NT2/D1 (cell line): ENCODE results near the gene ZDHHC18.

ENCODE experiments used
- DNase-seq: peaks from one replicate; pipeline ENCODE4 v3.0.0-alpha.2; 2011; ENCODE audit warnings: low read depth, low spot score
- H3K27me3 ChIP-seq: 2 replicates; pipeline ENCODE4 v1.6.0; 2011; ENCODE audit warnings: mild to moderate bottlenecking; ENCODE audit not compliant: insufficient read length, insufficient read depth
- H3K36me3 ChIP-seq: 2 replicates; pipeline ENCODE4 v1.6.1; 2011; ENCODE audit warnings: mild to moderate bottlenecking, low read length, mixed read lengths; ENCODE audit not compliant: insufficient read depth, insufficient read length
- H3K4me1 ChIP-seq: 2 replicates; pipeline ENCODE4 v1.5.1; 2011; ENCODE audit not compliant: insufficient read depth, insufficient read length
- H3K4me3 ChIP-seq: 2 replicates; pipeline ENCODE4 v1.5.1; 2011; ENCODE audit warnings: low read depth; ENCODE audit not compliant: insufficient read length
- H3K9ac ChIP-seq: 2 replicates; pipeline ENCODE4 v1.6.0; 2011; ENCODE audit warnings: low read depth; ENCODE audit not compliant: insufficient read length
- H3K9me3 ChIP-seq: 2 replicates; pipeline ENCODE4 v1.5.1; 2011; ENCODE audit warnings: mild to moderate bottlenecking, low read length; ENCODE audit not compliant: insufficient read depth
- SUZ12 ChIP-seq: IDR thresholded peaks from 2 replicates; pipeline ENCODE4 v1.6.1; 2011; ENCODE audit not compliant: insufficient read length, insufficient read depth; ENCODE audit errors: extremely low read depth
- YY1 ChIP-seq: IDR thresholded peaks from 2 replicates; pipeline ENCODE4 v1.6.1; 2011; ENCODE audit not compliant: insufficient read length, insufficient read depth
- ZNF274 ChIP-seq: IDR thresholded peaks from 2 replicates; pipeline ENCODE4 v1.6.1; 2011; ENCODE audit warnings: mild to moderate bottlenecking, low read depth, low read length

Gene ZDHHC18

DNA sequence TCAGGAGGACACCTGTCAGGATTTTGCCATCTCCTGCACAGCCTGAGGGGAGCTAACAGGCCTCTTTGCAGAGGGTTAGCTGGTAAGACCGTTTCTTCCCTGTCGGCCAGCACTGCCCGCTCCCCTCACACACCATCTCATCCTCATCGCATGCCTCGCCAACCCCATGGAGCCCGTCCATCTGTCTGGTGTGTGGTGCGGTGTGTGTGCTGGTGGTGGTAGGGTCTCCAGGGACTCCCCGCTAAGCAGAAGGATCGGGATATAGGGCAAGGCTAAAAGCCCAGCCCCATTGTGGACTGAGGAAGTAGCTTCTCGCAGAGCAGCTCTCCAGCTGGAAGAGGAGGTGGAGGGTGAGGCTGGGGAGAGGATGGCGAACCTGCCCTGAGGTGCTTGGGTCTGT, 29.7 kb downstream of the ZDHHC18 start:
- H3K27me3 ChIP-seq = no peaks in the 10 kb centered on the region
- DNase-seq = no peak
- H3K36me3 ChIP-seq = peaks cover 43% of the 10 kb centered on the region
- TF ChIP-seq ZNF274 = no peak
- no peak for TF ChIP-seq YY1
- TF ChIP-seq SUZ12 = no peak
- no peaks in the 10 kb centered on the region for H3K9me3 ChIP-seq
- peaks cover 25% of the 10 kb centered on the region for H3K4me1 ChIP-seq
- no peak overlapping the region for H3K4me3 ChIP-seq
- H3K9ac ChIP-seq = no peak overlapping the region

DNA sequence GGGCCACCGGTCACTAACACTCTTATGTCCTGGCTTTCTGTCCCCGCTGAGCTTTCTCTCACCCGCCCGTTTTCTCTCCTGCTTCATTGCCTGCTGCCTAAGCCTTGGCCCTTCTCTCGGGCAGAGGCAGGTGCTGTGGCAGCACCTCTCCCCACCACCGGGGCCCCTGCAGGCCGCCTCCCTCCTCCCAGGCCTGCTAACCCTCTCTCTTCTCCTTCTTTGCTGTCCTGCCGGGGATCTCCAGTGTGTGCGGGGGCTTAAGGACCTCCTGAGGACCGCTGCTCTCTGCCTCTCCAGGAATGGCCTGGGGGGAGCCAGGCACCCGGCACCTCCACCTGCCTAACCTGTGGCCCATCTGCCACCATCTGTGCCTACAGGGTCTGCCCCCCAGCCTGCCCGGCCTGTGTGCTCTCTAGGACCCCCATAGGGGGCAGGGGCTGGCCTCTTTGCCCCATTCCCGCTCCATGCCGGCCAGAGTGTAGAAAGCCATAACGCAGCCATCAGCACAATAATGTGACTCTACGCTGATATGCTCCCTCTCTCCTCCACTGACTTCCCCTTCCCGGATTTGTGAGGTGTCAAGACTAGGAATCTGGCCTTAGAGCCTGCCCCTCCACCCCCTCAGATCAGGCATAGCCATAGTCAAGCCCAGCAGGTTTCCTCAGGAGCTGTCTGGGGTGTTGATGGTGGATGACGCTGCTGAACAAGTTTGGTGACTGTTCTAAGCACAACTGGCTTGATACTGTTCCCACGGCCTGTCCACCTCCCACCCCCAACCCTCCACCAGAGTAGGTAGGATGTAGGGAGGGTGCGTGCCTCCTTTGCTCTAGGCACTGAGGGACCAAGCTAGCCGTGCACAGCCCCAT, 30.3 kb downstream of the ZDHHC18 start:
- Histone ChIP-seq H3K36me3 (peaks cover 36% of the 10 kb centered on the region), H3K4me1 (peaks cover 30% of the 10 kb centered on the region), H3K9ac (no peak overlapping the region), H3K4me3 (no peak overlapping the region), H3K9me3 (no peaks in the 10 kb centered on the region), H3K27me3 (no peaks in the 10 kb centered on the region)
- no peak for DNase-seq
- TF ChIP-seq ZNF274 (no peak), YY1 (no peak), SUZ12 (no peak)

GRCh38 chr1:26857473-26858060, 31.1 kb downstream of the ZDHHC18 start:
- no peak for TF ChIP-seq SUZ12
- TF ChIP-seq ZNF274 = no peak
- no peak for TF ChIP-seq YY1
- H3K9ac ChIP-seq = no peak overlapping the region
- H3K36me3 ChIP-seq = peaks cover 29% of the 10 kb centered on the region
- no peak overlapping the region for H3K4me3 ChIP-seq
- no peak for DNase-seq
- no peaks in the 10 kb centered on the region for H3K27me3 ChIP-seq
- H3K9me3 ChIP-seq = no peaks in the 10 kb centered on the region
- peaks cover 37% of the 10 kb centered on the region for H3K4me1 ChIP-seq

- Histone ChIP-seq H3K27me3 (no peaks in the 10 kb centered on the region), H3K36me3 (peaks cover 23% of the 10 kb centered on the region), H3K9me3 (no peaks in the 10 kb centered on the region), H3K4me3 (no peak overlapping the region), H3K4me1 (peaks cover 36% of the 10 kb centered on the region), H3K9ac (no peak overlapping the region)
- DNase-seq = no peak
- TF ChIP-seq YY1 = no peak
- TF ChIP-seq SUZ12 = no peak
- no peak for TF ChIP-seq ZNF274
These were observed 31.7 kb downstream of the ZDHHC18 start for GRCh38 chr1:26858160-26858559.

DNA sequence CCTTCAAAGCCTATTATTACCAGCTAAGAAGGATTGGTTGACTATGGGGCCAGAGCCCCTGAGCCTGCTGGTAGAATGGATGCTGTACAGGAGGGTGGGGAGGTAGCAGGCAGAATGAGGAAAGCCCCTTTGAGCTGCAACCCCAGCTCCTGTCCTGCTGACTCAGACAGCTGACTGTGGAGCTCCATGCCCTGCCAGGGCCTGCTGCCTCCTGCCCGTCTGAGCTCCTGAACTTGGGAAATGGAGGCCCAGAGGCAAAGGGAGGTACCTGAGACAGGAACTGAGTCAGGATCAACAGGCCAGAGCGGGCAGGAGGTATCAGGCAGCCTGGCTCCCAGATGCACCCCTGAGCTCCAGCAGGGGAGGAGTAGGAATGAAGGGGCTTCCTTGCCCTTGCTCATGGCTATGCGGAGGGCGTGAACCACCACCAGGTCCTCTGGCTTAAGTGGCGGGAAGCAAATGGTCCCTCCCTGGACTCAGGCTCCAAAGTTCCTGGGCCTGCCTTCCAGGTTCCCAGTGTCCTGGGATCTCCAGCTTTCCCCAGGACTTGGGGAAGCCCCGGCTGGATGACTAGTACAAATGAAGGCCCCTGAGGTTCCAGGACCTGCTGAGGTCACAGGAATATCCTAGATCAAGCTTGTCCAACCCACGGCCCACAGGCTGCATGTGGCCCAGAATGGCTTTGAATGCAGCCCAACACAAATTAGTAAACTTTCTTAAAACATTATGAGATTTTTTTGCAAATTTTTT, 32.6 kb downstream of the ZDHHC18 start:
- H3K4me1 ChIP-seq = peaks cover 42% of the 10 kb centered on the region
- H3K9me3 ChIP-seq = no peaks in the 10 kb centered on the region
- no peak for DNase-seq
- TF ChIP-seq ZNF274 = no peak
- no peak for TF ChIP-seq YY1
- TF ChIP-seq SUZ12 = no peak
- H3K4me3 ChIP-seq = no peak overlapping the region
- H3K27me3 ChIP-seq = no peaks in the 10 kb centered on the region
- H3K9ac ChIP-seq = peak overlapping the region; percentile 4
- H3K36me3 ChIP-seq = peaks cover 14% of the 10 kb centered on the region

- Histone ChIP-seq H3K4me1 (peaks cover 45% of the 10 kb centered on the region), H3K9ac (no peak overlapping the region), H3K4me3 (no peak overlapping the region), H3K36me3 (no peaks in the 10 kb centered on the region), H3K27me3 (no peaks in the 10 kb centered on the region), H3K9me3 (no peaks in the 10 kb centered on the region)
- DNase-seq = no peak
- TF ChIP-seq SUZ12 (no peak), YY1 (no peak), ZNF274 (no peak)
These were observed 34.8 kb downstream of the ZDHHC18 start for GRCh38 chr1:26861286-26861701.

GRCh38 chr1:26861889-26862378, 35.4 kb downstream of the ZDHHC18 start:
- no peak for DNase-seq
- no peak overlapping the region for H3K4me3 ChIP-seq
- no peak for TF ChIP-seq SUZ12
- no peak for TF ChIP-seq ZNF274
- no peak for TF ChIP-seq YY1
- H3K4me1 ChIP-seq = peaks cover 39% of the 10 kb centered on the region
- no peaks in the 10 kb centered on the region for H3K9me3 ChIP-seq
- no peaks in the 10 kb centered on the region for H3K36me3 ChIP-seq
- H3K27me3 ChIP-seq = no peaks in the 10 kb centered on the region
- peak overlapping the region; percentile 0 for H3K9ac ChIP-seq
